Measurements from ENCODE around the gene NXNL1.

DNA sequence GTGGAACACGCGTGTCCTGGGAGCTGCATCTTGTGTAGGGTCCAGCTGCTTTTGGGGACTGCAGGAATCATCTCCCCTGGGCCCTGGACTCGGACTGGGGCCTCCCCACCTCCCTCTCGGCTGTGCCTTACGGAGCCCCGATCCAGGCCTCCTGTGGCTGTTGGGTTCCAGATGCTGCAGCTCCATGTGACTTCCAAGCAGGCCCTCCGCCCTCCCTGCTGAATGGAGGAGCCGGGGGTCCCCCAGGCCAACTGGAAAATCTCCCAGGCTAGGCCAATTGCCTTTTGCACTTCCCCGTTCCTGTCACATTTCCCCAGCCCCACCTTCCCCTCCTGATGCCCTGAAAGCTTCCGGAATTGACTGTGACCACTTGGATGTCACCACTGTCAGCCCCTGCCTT lies 44.5 kb upstream of the NXNL1 start:
- TF ChIP-seq, protein P1, sequence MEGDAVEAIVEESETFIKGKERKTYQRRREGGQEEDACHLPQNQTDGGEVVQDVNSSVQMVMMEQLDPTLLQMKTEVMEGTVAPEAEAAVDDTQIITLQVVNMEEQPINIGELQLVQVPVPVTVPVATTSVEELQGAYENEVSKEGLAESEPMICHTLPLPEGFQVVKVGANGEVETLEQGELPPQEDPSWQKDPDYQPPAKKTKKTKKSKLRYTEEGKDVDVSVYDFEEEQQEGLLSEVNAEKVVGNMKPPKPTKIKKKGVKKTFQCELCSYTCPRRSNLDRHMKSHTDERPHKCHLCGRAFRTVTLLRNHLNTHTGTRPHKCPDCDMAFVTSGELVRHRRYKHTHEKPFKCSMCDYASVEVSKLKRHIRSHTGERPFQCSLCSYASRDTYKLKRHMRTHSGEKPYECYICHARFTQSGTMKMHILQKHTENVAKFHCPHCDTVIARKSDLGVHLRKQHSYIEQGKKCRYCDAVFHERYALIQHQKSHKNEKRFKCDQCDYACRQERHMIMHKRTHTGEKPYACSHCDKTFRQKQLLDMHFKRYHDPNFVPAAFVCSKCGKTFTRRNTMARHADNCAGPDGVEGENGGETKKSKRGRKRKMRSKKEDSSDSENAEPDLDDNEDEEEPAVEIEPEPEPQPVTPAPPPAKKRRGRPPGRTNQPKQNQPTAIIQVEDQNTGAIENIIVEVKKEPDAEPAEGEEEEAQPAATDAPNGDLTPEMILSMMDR (conservative IDR thresholded peaks at IDR 0.05 in 1 of 2, IDR thresholded peaks at IDR 0.05 in 1 of 2; ENCODE audit: low read depth in 1 of 2, low read length in 2 of 2) = no peak
- TF ChIP-seq EZH2 (IDR thresholded peaks at IDR 0.05; ENCODE audit: low read length, missing control alignments) = no peak

Data from fibroblast of lung (primary cell).